ENCODE data around the gene LCLAT1. TPM values are rescaled to one million over a fixed set of nuclear protein-coding genes. Genes with fewer than 3 reads are reported as not detected.

The LCLAT1 gene
- total RNA-seq, 1 experiment from 2014 or later = 36.0 TPM

GRCh38 chr2:30476636-30477035 lies 29.6 kb downstream of the LCLAT1 start:
- Histone ChIP-seq H3K4me1 (ENCODE audit: control insufficient read depth, insufficient read depth, low read length) (no peaks in the 10 kb centered on the region), H3K27me3 (ENCODE audit: control insufficient read depth, insufficient read depth, low read length) (no peaks in the 10 kb centered on the region), H3K36me3 (ENCODE audit: control insufficient read depth, insufficient read depth, low read length) (no peaks in the 10 kb centered on the region), H3K4me3 (ENCODE audit: low read depth in 2 of 2, low read length in 2 of 2) (no peak overlapping the region), H3K27ac (ENCODE audit: low read length) (no peak overlapping the region), H3K9me3 (ENCODE audit: control insufficient read depth, insufficient read depth, low read depth, low read length) (no peaks in the 10 kb centered on the region)
- ChIA-PET POLR2A (no interaction called here), CTCF (no interaction called here)
- DNase-seq (ENCODE audit: low read depth, low spot score) (no peak), ATAC-seq (no peak)
- intact Hi-C loops (cut with micrococcal nuclease; ENCODE audit: unreplicated experiment) (no loop called here), in situ Hi-C loops (cut with HindIII; ENCODE audit: low pct_unique_long_range_greater_than_20kb, low sequenced_read_pairs) (no loop called here)
- BruUV-seq (replicated peaks) = no TSS peak
- TF ChIP-seq CTCF (IDR thresholded peaks at IDR 0.05) = no peak
- TF ChIP-seq SIN3A (IDR thresholded peaks at IDR 0.05; ENCODE audit: borderline replicate concordance, insufficient read depth, low read depth, low read length) = no peak
- TF ChIP-seq POLR2AphosphoS5 (IDR thresholded peaks at IDR 0.05; ENCODE audit: low read depth, low read length) = no peak
- TF ChIP-seq TCF7L2 (IDR thresholded peaks at IDR 0.05; ENCODE audit: low read depth, low read length) = no peak
- TF ChIP-seq, protein P1, sequence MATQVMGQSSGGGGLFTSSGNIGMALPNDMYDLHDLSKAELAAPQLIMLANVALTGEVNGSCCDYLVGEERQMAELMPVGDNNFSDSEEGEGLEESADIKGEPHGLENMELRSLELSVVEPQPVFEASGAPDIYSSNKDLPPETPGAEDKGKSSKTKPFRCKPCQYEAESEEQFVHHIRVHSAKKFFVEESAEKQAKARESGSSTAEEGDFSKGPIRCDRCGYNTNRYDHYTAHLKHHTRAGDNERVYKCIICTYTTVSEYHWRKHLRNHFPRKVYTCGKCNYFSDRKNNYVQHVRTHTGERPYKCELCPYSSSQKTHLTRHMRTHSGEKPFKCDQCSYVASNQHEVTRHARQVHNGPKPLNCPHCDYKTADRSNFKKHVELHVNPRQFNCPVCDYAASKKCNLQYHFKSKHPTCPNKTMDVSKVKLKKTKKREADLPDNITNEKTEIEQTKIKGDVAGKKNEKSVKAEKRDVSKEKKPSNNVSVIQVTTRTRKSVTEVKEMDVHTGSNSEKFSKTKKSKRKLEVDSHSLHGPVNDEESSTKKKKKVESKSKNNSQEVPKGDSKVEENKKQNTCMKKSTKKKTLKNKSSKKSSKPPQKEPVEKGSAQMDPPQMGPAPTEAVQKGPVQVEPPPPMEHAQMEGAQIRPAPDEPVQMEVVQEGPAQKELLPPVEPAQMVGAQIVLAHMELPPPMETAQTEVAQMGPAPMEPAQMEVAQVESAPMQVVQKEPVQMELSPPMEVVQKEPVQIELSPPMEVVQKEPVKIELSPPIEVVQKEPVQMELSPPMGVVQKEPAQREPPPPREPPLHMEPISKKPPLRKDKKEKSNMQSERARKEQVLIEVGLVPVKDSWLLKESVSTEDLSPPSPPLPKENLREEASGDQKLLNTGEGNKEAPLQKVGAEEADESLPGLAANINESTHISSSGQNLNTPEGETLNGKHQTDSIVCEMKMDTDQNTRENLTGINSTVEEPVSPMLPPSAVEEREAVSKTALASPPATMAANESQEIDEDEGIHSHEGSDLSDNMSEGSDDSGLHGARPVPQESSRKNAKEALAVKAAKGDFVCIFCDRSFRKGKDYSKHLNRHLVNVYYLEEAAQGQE (IDR thresholded peaks at IDR 0.05; ENCODE audit: insufficient read depth in 1 of 2, low read depth in 2 of 2, low read length in 1 of 2) = no peak

DNA sequence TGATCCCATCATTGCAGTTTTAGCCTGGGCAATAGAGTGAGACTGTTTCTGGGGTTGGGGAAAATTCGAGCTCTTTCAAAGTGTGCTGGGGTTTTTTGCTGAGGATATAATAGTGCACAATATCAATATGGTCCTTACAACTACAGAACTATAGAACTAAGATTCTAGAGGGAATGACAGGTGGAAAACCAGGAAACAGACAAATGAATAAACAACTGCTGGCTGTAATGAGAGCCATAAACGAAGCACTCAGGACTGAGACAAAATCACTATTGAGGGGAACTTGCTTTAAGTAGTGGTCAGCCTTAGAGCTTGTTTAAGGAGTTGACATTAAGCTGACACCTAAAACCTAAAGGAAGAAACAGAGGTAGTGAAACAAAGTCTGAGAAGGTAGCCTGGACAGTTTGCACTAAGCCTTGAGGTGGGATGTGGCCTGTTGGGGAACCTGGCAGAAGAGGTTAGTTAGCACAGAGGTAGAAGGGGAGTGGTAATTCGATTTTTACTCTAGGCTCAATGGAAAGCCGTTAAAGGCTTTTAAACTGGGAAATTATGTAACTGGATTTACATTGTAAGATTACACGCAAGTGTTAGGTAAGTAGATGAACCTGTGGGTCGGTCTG lies 33.8 kb downstream of the LCLAT1 start:
- Histone ChIP-seq H3K4me1 (ENCODE audit: control insufficient read depth, insufficient read depth, low read length) (no peaks in the 10 kb centered on the region), H3K36me3 (ENCODE audit: control insufficient read depth, insufficient read depth, low read length) (no peaks in the 10 kb centered on the region), H3K27me3 (ENCODE audit: control insufficient read depth, insufficient read depth, low read length) (no peaks in the 10 kb centered on the region), H3K27ac (ENCODE audit: low read length) (no peak overlapping the region), H3K9me3 (ENCODE audit: control insufficient read depth, insufficient read depth, low read depth, low read length) (no peaks in the 10 kb centered on the region), H3K4me3 (ENCODE audit: low read depth in 2 of 2, low read length in 2 of 2) (no peak overlapping the region)
- POLR2A ChIA-PET = no interaction called here
- TF ChIP-seq SIN3A (IDR thresholded peaks at IDR 0.05; ENCODE audit: borderline replicate concordance, insufficient read depth, low read depth, low read length) = no peak
- no peak for TF ChIP-seq POLR2AphosphoS5 (IDR thresholded peaks at IDR 0.05; ENCODE audit: low read depth, low read length)
- no peak for TF ChIP-seq CTCF (IDR thresholded peaks at IDR 0.05)
- TF ChIP-seq TCF7L2 (IDR thresholded peaks at IDR 0.05; ENCODE audit: low read depth, low read length) = no peak
- TF ChIP-seq, protein P1 (IDR thresholded peaks at IDR 0.05; ENCODE audit: insufficient read depth in 1 of 2, low read depth in 2 of 2, low read length in 1 of 2) = no peak
- in situ Hi-C loops (cut with HindIII; ENCODE audit: low pct_unique_long_range_greater_than_20kb, low sequenced_read_pairs) (no loop called here), intact Hi-C loops (cut with micrococcal nuclease; ENCODE audit: unreplicated experiment) (no loop called here)
- no peak for DNase-seq (ENCODE audit: low read depth, low spot score)
- ATAC-seq = no peak
- CTCF ChIA-PET = no interaction called here
- no TSS peak for BruUV-seq (replicated peaks)
